ENCODE measurements around the gene AMPD1.

Gene AMPD1

DNA sequence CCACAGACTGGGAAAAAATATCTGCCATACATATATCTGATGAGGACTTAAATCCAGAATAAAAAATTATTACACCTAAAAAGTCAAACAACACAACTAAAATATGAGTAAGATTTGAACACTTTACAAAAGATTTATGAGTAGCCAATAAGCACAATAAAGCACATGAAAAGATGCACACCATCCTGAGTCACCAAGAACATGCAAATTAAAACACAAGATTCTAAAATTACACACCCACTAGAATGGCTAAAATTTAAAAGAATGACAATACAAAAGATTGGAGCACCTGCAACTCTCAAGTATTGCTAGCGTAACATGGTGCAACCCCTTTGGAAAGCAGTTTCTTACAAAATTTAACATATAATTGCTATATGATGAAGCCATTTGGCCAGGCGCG is 56.4 kb downstream of the AMPD1 start:
- POLR2A ChIA-PET (ENCODE audit: low non-redundant PET) = interaction anchor here (0.7 kb wide), 1 partner anchor 40 kb away, joined by 4 read pairs; no protein-coding TSS in a partner anchor
- no peak for TF ChIP-seq CTCF (conservative IDR thresholded peaks at IDR 0.05; ENCODE audit: low read depth)
- DNase-seq (ENCODE audit: low spot score) = no peak
- CTCF ChIA-PET = interaction anchor here (0.7 to 0.9 kb wide), 2 partner anchors 39 to 956 kb away, joined by 3 to 5 read pairs; no protein-coding TSS in a partner anchor
- no peak overlapping the region for H3K27ac ChIP-seq

- no peak for DNase-seq (ENCODE audit: low spot score)
- ChIA-PET CTCF (no interaction called here), POLR2A (ENCODE audit: low non-redundant PET) (no interaction called here)
- H3K27ac ChIP-seq = no peak overlapping the region
- TF ChIP-seq CTCF (conservative IDR thresholded peaks at IDR 0.05; ENCODE audit: low read depth) = no peak
Measured at GRCh38 chr1:114632427-114632826, 62.9 kb downstream of the AMPD1 start.

- ChIA-PET POLR2A (ENCODE audit: low non-redundant PET) (no interaction called here), CTCF (no interaction called here)
- no peak overlapping the region for H3K27ac ChIP-seq
- TF ChIP-seq CTCF (conservative IDR thresholded peaks at IDR 0.05; ENCODE audit: low read depth) = no peak
- DNase-seq (ENCODE audit: low spot score) = no peak
Measured at GRCh38 chr1:114627107-114627506, 68.2 kb downstream of the AMPD1 start.

DNA sequence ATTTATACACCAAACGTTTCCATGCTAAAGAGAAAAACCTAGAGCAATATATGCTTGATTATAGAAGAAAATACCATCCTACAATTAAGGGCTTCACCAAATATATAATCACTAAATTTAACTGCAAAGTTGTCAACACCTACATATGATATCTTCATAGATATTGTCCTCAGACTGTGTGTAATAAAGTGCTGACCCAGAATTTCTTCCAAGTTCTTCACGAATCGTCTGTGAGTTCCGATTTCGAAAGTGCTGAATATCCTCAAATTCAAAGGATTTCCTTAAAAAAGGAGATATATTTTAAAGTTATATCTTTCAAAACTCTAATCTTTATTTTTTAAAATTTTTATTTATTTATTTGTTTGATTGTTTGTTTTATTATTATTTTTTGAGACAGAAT is 72.0 kb downstream of the AMPD1 start:
- H3K27ac ChIP-seq = no peak overlapping the region
- CTCF ChIA-PET = no interaction called here
- no peak for TF ChIP-seq CTCF (conservative IDR thresholded peaks at IDR 0.05; ENCODE audit: low read depth)
- POLR2A ChIA-PET (ENCODE audit: low non-redundant PET) = no interaction called here
- no peak for DNase-seq (ENCODE audit: low spot score)
